Trophoblast cell (in vitro differentiated cells and primary cell): ENCODE results near the gene DTWD2. TPM values are rescaled to one million over a fixed set of nuclear protein-coding genes. Genes with fewer than 3 reads are reported as not detected.
A peak's percentile ranks its signal among the peaks of the same experiment; 100 is the strongest.

ENCODE experiments used
- DNase-seq, 2 donors: peaks; one replicate each; pipeline ENCODE4 v3.0.0-alpha.2; 2016
- H2AFZ ChIP-seq: 2 replicates; pipeline ENCODE4 v1.6.1; 2013; ENCODE audit warnings: low read length, moderate library complexity, mild to moderate bottlenecking; ENCODE audit not compliant: insufficient read depth, poor library complexity
- H2AK5ac ChIP-seq: 2 replicates; pipeline ENCODE4 v1.6.1; 2013; ENCODE audit warnings: mild to moderate bottlenecking, low read length
- H2BK120ac ChIP-seq: 2 replicates; pipeline ENCODE4 v1.6.1; 2013; ENCODE audit warnings: low read length, mild to moderate bottlenecking, moderate library complexity; ENCODE audit not compliant: insufficient read depth, poor library complexity
- H2BK12ac ChIP-seq: 2 replicates; pipeline ENCODE4 v1.6.1; 2013; ENCODE audit warnings: mild to moderate bottlenecking, low read length, moderate library complexity
- H2BK5ac ChIP-seq: 2 replicates; pipeline ENCODE4 v1.6.1; 2013; ENCODE audit warnings: low read length, low read depth, moderate library complexity, mild to moderate bottlenecking; ENCODE audit not compliant: poor library complexity
- H3K14ac ChIP-seq: 2 replicates; pipeline ENCODE4 v1.6.1; 2013; ENCODE audit warnings: mild to moderate bottlenecking, low read length
- H3K18ac ChIP-seq: 2 replicates; pipeline ENCODE4 v1.6.1; 2013; ENCODE audit warnings: mild to moderate bottlenecking, low read length
- H3K23ac ChIP-seq: 2 replicates; pipeline ENCODE4 v1.6.1; 2013; ENCODE audit warnings: low read length
- H3K27ac ChIP-seq: 2 replicates; pipeline ENCODE4 v1.5.1; 2013; ENCODE audit warnings: low read depth, mild to moderate bottlenecking, inconsistent platforms, low read length, moderate library complexity
- H3K27me3 ChIP-seq: 2 replicates; pipeline ENCODE4 v1.6.1; 2013; ENCODE audit warnings: inconsistent platforms, mild to moderate bottlenecking, low read length, moderate library complexity; ENCODE audit not compliant: insufficient read depth
- H3K36me3 ChIP-seq, 2 experiments: 1 replicate in 1 of 2; 2 replicates in 1 of 2; pipeline ENCODE4 v1.6.1; 2013; ENCODE audit warnings: low read length in 2 of 2, mild to moderate bottlenecking in 2 of 2, moderate library complexity in 1 of 2; ENCODE audit not compliant: insufficient read depth in 2 of 2, control insufficient read depth in 1 of 2
- H3K4ac ChIP-seq: 2 replicates; pipeline ENCODE4 v1.6.1; 2013; ENCODE audit warnings: low read depth, mild to moderate bottlenecking, low read length, moderate library complexity
- H3K4me1 ChIP-seq, 2 experiments: 1 replicate in 1 of 2; 2 replicates in 1 of 2; pipeline ENCODE4 v1.6.1; 2013; ENCODE audit warnings: low read length in 2 of 2, mild to moderate bottlenecking in 2 of 2, moderate library complexity in 1 of 2; ENCODE audit not compliant: insufficient read depth in 2 of 2, control insufficient read depth in 1 of 2
- H3K4me2 ChIP-seq: 2 replicates; pipeline ENCODE4 v1.6.1; 2013; ENCODE audit warnings: inconsistent platforms, mild to moderate bottlenecking, low read length, moderate library complexity
- H3K4me3 ChIP-seq: 2 replicates; pipeline ENCODE4 v1.5.1; 2013; ENCODE audit warnings: mild to moderate bottlenecking, low read depth, low read length, inconsistent platforms
- H3K79me1 ChIP-seq: one replicate; pipeline ENCODE4 v1.6.1; 2013; ENCODE audit warnings: low read length
- H3K79me2 ChIP-seq: 2 replicates; pipeline ENCODE4 v1.6.1; 2013; ENCODE audit warnings: low read length, mild to moderate bottlenecking; ENCODE audit not compliant: control insufficient read depth, insufficient read depth, poor library complexity
- H3K9ac ChIP-seq: 2 replicates; pipeline ENCODE4 v1.6.1; 2013; ENCODE audit warnings: mild to moderate bottlenecking, low read length
- H3K9me3 ChIP-seq: 2 replicates; pipeline ENCODE4 v1.6.1; 2013; ENCODE audit warnings: low read depth, mild to moderate bottlenecking, control low read depth, inconsistent platforms, low read length; ENCODE audit not compliant: insufficient read depth
- H4K12ac ChIP-seq: 2 replicates; pipeline ENCODE4 v1.6.1; 2013; ENCODE audit warnings: low read depth, mild to moderate bottlenecking, low read length, moderate library complexity
- H4K8ac ChIP-seq: 2 replicates; pipeline ENCODE4 v1.6.1; 2013; ENCODE audit warnings: low read depth, mild to moderate bottlenecking, low read length, moderate library complexity
- H4K91ac ChIP-seq: one replicate; pipeline ENCODE4 v1.6.1; 2013; ENCODE audit warnings: low read depth, mild to moderate bottlenecking, low read length, moderate library complexity
- whole genome bisulfite sequencing: extraction: QIAGEN DNeasy Blood & Tissue Kit; methylation state at CpG from one replicate; pipeline ENCODE4 v1.1.7; 2013; ENCODE audit warnings: missing lambda C conversion rate; ENCODE audit not compliant: insufficient read length, insufficient coverage; ENCODE audit errors: extremely low coverage; 5-methylcytosine and 5-hydroxymethylcytosine counted together
- polyA plus RNA-seq: library from polyadenylated mRNA; stranded (reverse); fragments of 200-250 nt; gene quantifications from 2 replicates; pipeline ENCODE4 v1.2.3, GENCODE V29; 2013

DTWD2 gene, protein sequence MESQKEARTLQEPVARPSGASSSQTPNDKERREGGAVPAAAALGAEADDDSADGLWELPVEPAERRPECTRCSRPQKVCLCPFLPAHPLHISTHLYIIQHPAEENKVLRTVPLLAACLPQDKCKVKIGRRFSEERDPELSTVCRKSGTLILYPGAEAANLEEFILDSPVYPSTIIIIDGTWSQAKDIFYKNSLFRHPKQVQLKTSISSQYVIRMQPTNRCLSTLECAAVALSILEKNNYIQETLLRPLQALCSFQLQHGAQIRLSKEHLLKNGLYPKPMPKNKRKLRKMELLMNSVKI
- 1.0 and 1.2 TPM in 2 replicates for polyA plus RNA-seq

- DNase-seq = peak; percentile 93 to 97
- Histone ChIP-seq H4K8ac (peak within 1 kb of the TSS; percentile 78), H3K36me3 (no peaks in the 10 kb centered on the region), H3K14ac (peak within 1 kb of the TSS; percentile 65), H2BK5ac (peak within 1 kb of the TSS; percentile 23), H4K12ac (no peak within 1 kb of the TSS), H3K23ac (no peak within 1 kb of the TSS), H3K18ac (peak within 1 kb of the TSS; percentile 12), H3K9ac (peak within 1 kb of the TSS; percentile 90), H2AFZ (peak within 1 kb of the TSS; percentile 71), H2AK5ac (no peak within 1 kb of the TSS), H3K27ac (peak within 1 kb of the TSS; percentile 57), H3K4me1 (peaks cover 0 to 1% of the 10 kb centered on the region in 2 experiments), H2BK120ac (peak within 1 kb of the TSS; percentile 50), H3K4me3 (peak within 1 kb of the TSS; percentile 97), H3K79me2 (peaks cover 2% of the 10 kb centered on the region), H2BK12ac (no peak within 1 kb of the TSS), H3K4me2 (peak within 1 kb of the TSS; percentile 60), H4K91ac (peak within 1 kb of the TSS; percentile 80), H3K4ac (peak within 1 kb of the TSS; percentile 16), H3K9me3 (no peaks in the 10 kb centered on the region), H3K79me1 (peaks cover 2% of the 10 kb centered on the region), H3K27me3 (no peaks in the 10 kb centered on the region)
- no CpG with 5 or more reads among the region's 74 CpGs for WGBS
Observed at GRCh38 chr5:118987988-118988865, at the start of gene DTWD2. Gene DTWD2 (minus strand): TSS chr5:118988547. CDS start chr5:118988511, 36 bp downstream.

DNA sequence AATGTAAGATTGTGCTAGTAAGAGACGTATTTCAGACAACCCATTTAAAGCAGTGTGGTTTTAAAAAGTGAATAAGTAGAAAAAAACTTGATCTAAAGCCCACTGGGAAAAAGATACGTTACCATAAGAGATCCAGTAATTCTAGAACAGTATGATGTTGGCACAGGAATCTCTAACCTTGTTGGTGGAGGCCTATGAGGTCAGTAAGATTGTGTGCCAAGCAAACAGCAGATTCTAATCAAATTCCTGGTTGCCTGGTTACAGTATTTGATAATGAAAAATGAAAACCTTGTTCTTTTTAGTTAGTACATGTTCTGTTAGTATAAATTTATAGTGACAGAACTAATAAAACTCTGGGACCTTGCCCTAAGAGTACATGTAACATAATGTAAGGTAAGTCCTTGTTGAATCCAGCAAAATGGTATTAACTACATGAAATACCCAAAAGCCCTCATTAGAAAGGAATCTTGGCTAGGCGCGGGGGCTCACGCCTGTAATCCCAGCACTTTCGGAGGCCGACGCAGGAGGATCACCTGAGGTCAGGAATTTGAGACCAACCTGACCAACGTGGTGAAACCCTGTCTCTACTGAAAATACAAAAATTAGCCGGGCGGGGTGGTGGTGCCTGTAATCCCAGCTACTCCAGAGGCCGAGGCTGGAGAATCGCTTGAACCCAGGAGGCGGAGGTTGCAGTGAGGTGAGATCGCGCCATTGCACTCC is 49.3 kb upstream of the DTWD2 start:
- no peak overlapping the region for H3K14ac ChIP-seq
- H3K27me3 ChIP-seq = no peaks in the 10 kb centered on the region
- H4K8ac ChIP-seq = no peak overlapping the region
- H3K9me3 ChIP-seq = no peaks in the 10 kb centered on the region
- H3K4me2 ChIP-seq = no peak overlapping the region
- no peak overlapping the region for H3K4ac ChIP-seq
- H3K79me2 ChIP-seq = no peaks in the 10 kb centered on the region
- no peak overlapping the region for H3K18ac ChIP-seq
- no peak overlapping the region for H3K4me3 ChIP-seq
- no peaks in the 10 kb centered on the region for H3K36me3 ChIP-seq
- no peaks in the 10 kb centered on the region for H3K79me1 ChIP-seq
- WGBS = no CpG with 5 or more reads among the region's 16 CpGs
- peak; percentile 74 to 80 for DNase-seq
- no peaks in the 10 kb centered on the region for H3K4me1 ChIP-seq
- no peak overlapping the region for H2BK12ac ChIP-seq
- no peak overlapping the region for H4K12ac ChIP-seq
- H3K27ac ChIP-seq = no peak overlapping the region
- H2AK5ac ChIP-seq = no peak overlapping the region
- H2BK120ac ChIP-seq = no peak overlapping the region
- no peak overlapping the region for H2BK5ac ChIP-seq
- H3K9ac ChIP-seq = no peak overlapping the region
- H3K23ac ChIP-seq = no peak overlapping the region
- H2AFZ ChIP-seq = no peak overlapping the region
- H4K91ac ChIP-seq = no peak overlapping the region

- no peak overlapping the region for H4K91ac ChIP-seq
- H3K79me1 ChIP-seq = no peaks in the 10 kb centered on the region
- no peak overlapping the region for H2BK120ac ChIP-seq
- no peaks in the 10 kb centered on the region for H3K36me3 ChIP-seq
- no peak overlapping the region for H3K23ac ChIP-seq
- H3K4me3 ChIP-seq = no peak overlapping the region
- H2BK5ac ChIP-seq = no peak overlapping the region
- H4K8ac ChIP-seq = no peak overlapping the region
- no CpG with 5 or more reads among the region's 8 CpGs for WGBS
- no peaks in the 10 kb centered on the region for H3K4me1 ChIP-seq
- no peak overlapping the region for H3K4ac ChIP-seq
- no peak overlapping the region for H3K27ac ChIP-seq
- no peak overlapping the region for H3K14ac ChIP-seq
- H3K27me3 ChIP-seq = no peaks in the 10 kb centered on the region
- no peak overlapping the region for H2AK5ac ChIP-seq
- no peak overlapping the region for H2BK12ac ChIP-seq
- no peak overlapping the region for H3K9ac ChIP-seq
- H2AFZ ChIP-seq = no peak overlapping the region
- no peaks in the 10 kb centered on the region for H3K79me2 ChIP-seq
- H3K9me3 ChIP-seq = no peaks in the 10 kb centered on the region
- DNase-seq = peak in 1 of 2 donors; percentile 62
- H4K12ac ChIP-seq = no peak overlapping the region
- H3K4me2 ChIP-seq = no peak overlapping the region
- no peak overlapping the region for H3K18ac ChIP-seq
Observed at GRCh38 chr5:119036101-119036762, 47.9 kb upstream of the DTWD2 start.

- H3K14ac ChIP-seq = no peak overlapping the region
- H3K27ac ChIP-seq = no peak overlapping the region
- no peak overlapping the region for H4K91ac ChIP-seq
- H3K4me3 ChIP-seq = no peak overlapping the region
- H2BK5ac ChIP-seq = no peak overlapping the region
- no peak overlapping the region for H3K9ac ChIP-seq
- no peak overlapping the region for H3K4ac ChIP-seq
- no peaks in the 10 kb centered on the region for H3K79me1 ChIP-seq
- no peak overlapping the region for H2BK12ac ChIP-seq
- H3K9me3 ChIP-seq = no peaks in the 10 kb centered on the region
- H3K4me2 ChIP-seq = no peak overlapping the region
- no peak overlapping the region for H3K18ac ChIP-seq
- H3K4me1 ChIP-seq = no peaks in the 10 kb centered on the region
- DNase-seq = no peak
- WGBS = no CpG with 5 or more reads among the region's 3 CpGs
- no peak overlapping the region for H2AFZ ChIP-seq
- H3K79me2 ChIP-seq = no peaks in the 10 kb centered on the region
- no peaks in the 10 kb centered on the region for H3K36me3 ChIP-seq
- H4K8ac ChIP-seq = no peak overlapping the region
- H2BK120ac ChIP-seq = no peak overlapping the region
- no peak overlapping the region for H3K23ac ChIP-seq
- H2AK5ac ChIP-seq = no peak overlapping the region
- no peak overlapping the region for H4K12ac ChIP-seq
- H3K27me3 ChIP-seq = no peaks in the 10 kb centered on the region
Observed at GRCh38 chr5:119033135-119033534, 44.8 kb upstream of the DTWD2 start.
